GM18870 (cell line): ENCODE data around the gene ADGRE3.
"Not testable (repeated sequence)": the region's sequence is repeated elsewhere in the genome, so short reads cannot be mapped to it uniquely, and the experiment has no call there.

Source experiments
- ATAC-seq: cut with Tn5 transposase; IDR thresholded peaks from one replicate; pipeline ENCODE4 v1.9.1; 2021; ENCODE audit warnings: moderate library complexity; ENCODE audit not compliant: unreplicated experiment

Gene ADGRE3

GRCh38 chr19:14672188-14672872, 2.3 kb downstream of the ADGRE3 start:
- ATAC-seq: no peak

GRCh38 chr19:14670408-14670807, 4.2 kb downstream of the ADGRE3 start:
- ATAC-seq: no peak

- ATAC-seq: no peak
These were observed 4.7 kb downstream of the ADGRE3 start for GRCh38 chr19:14669940-14670339.

GRCh38 chr19:14661372-14661924, 13.2 kb downstream of the ADGRE3 start:
- no peak for ATAC-seq

- ATAC-seq: no peak
These were observed 14.7 kb downstream of the ADGRE3 start for GRCh38 chr19:14659874-14660489.

- no peak for ATAC-seq
These were observed 18.9 kb downstream of the ADGRE3 start for GRCh38 chr19:14655726-14656125.

GRCh38 chr19:14654786-14655560, 19.7 kb downstream of the ADGRE3 start:
- no peak for ATAC-seq

- ATAC-seq: no peak
These were observed 24.5 kb downstream of the ADGRE3 start for GRCh38 chr19:14650161-14650560.

- no peak for ATAC-seq
These were observed 25.6 kb downstream of the ADGRE3 start for GRCh38 chr19:14649020-14649419.

- ATAC-seq: no peak
These were observed 26.1 kb downstream of the ADGRE3 start for GRCh38 chr19:14648506-14648905.

GRCh38 chr19:14639536-14640277, 34.9 kb downstream of the ADGRE3 start:
- no peak for ATAC-seq

GRCh38 chr19:14632286-14632685, 42.4 kb downstream of the ADGRE3 start:
- no peak for ATAC-seq

GRCh38 chr19:14629557-14629956, 45.1 kb downstream of the ADGRE3 start:
- no peak for ATAC-seq

GRCh38 chr19:14624491-14624890, 50.2 kb downstream of the ADGRE3 start:
- ATAC-seq: not testable (repeated sequence)

- ATAC-seq: no peak
These were observed 55.2 kb downstream of the ADGRE3 start for GRCh38 chr19:14619404-14619803.

- no peak for ATAC-seq
These were observed 58.2 kb downstream of the ADGRE3 start for GRCh38 chr19:14616407-14616806.

- no peak for ATAC-seq
These were observed 59.0 kb downstream of the ADGRE3 start for GRCh38 chr19:14615623-14616022.

- ATAC-seq: no peak
These were observed 60.6 kb downstream of the ADGRE3 start for GRCh38 chr19:14614099-14614412.

GRCh38 chr19:14613399-14614098, 61.1 kb downstream of the ADGRE3 start:
- ATAC-seq: not testable (repeated sequence)

GRCh38 chr19:14612657-14613056, 62.0 kb downstream of the ADGRE3 start:
- ATAC-seq: no peak
